A673 (cell line): Measurements from ENCODE around the gene CDH4.

Experiments used
- CTCF ChIP-seq: fragments of 300-800, 200-600 bp; sonication (generic); conservative IDR thresholded peaks from 2 replicates; pipeline ENCODE4 v1.5.1; 2017; ENCODE audit warnings: low read depth, mild to moderate bottlenecking, antibody characterized with exemption, low read length, moderate library complexity, mixed read lengths
- EZH2 ChIP-seq: fragments of 200-600 bp; sonication (generic); IDR thresholded peaks from 2 replicates; pipeline ENCODE4 v1.6.1; 2017; ENCODE audit warnings: borderline replicate concordance, low read depth, mild to moderate bottlenecking, mixed read lengths, antibody characterized with exemption, low read length; ENCODE audit not compliant: poor library complexity, severe bottlenecking

DNA sequence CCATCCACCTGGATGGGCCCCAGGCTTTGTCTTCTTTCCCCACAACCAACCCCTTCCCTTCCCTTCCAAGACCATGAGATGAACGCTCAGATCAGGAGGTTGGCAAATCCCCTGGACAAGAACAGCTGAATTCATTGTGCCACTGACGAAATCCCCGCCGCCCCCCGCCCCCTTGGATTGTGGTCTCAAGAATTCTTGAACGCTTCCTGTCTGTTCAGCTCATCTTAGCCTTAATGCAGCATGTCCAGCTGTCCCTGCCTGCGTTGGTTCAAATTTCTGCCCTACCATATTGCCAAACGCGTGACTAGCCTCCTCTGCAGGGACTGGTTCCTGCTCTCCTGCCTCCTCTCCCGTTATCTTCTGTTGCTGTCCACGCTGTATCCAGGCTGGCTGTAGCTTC is 133.2 kb downstream of the CDH4 start:
- no peak for TF ChIP-seq CTCF
- no peak for TF ChIP-seq EZH2
